Thyroid gland (tissue), 4 donors: ENCODE data around the gene PPP1R36. TPM values are rescaled to one million over a fixed set of nuclear protein-coding genes. Genes with fewer than 3 reads are reported as not detected.
A peak's percentile ranks its signal among the peaks of the same experiment; 100 is the strongest.

Experiments used
- DNase-seq, 2 donors: peaks; one replicate each; pipeline ENCODE4 v3.0.0-alpha.2; 2019
- H3K27ac ChIP-seq, 3 donors: fragments of 200-600 bp; sonication (generic); 1 replicate in 2 of 3; 2 replicates in 1 of 3; pipeline ENCODE4 v1.5.1; 2016 to 2019; ENCODE audit warnings: mild to moderate bottlenecking in 1 of 3, moderate library complexity in 1 of 3
- H3K27me3 ChIP-seq: fragments of 200-600 bp; sonication (generic); one replicate; pipeline ENCODE4 v1.5.1; 2019
- H3K36me3 ChIP-seq, 2 donors: fragments of 200-600 bp; sonication (generic); one replicate each; pipeline ENCODE4 v1.5.1; 2016 to 2019
- H3K4me1 ChIP-seq, 2 donors: fragments of 200-600 bp; sonication (generic); one replicate each; pipeline ENCODE4 v1.5.1; 2017 to 2019
- H3K4me3 ChIP-seq, 3 donors: fragments of 200-600 bp; sonication (generic); replicated peaks in 1 of 3; 1 replicate in 2 of 3; 2 replicates in 1 of 3; pipeline ENCODE4 v1.5.1; 2016; ENCODE audit warnings: mild to moderate bottlenecking in 1 of 3
- H3K9me3 ChIP-seq: fragments of 200-600 bp; sonication (generic); one replicate; pipeline ENCODE4 v1.5.1; 2017
- POLR2A ChIP-seq, 2 donors: fragments of 450-650 bp; IDR thresholded peaks; one replicate each; pipeline ENCODE4 v1.6.1; 2017; ENCODE audit warnings: antibody characterized with exemption in 2 of 2, mild to moderate bottlenecking in 2 of 2, moderate library complexity in 1 of 2
- WGBS, 2 donors: methylation state at CpG; one replicate each; pipeline ENCODE4 v1.1.5; 2017; 5-methylcytosine and 5-hydroxymethylcytosine counted together
- intact Hi-C: fragments of 100-400 bp; cut with DNase I; formaldehyde crosslinking; loops from one replicate; pipeline ENCODE4 v1.15.1; 2023
- total RNA-seq, 4 donors: library from RNA; depleted of rRNA; stranded (reverse); fragments of >200 nt; gene quantifications; one replicate each; pipeline ENCODE4 v1.2.3, GENCODE V29; 2016
- TF ChIP-seq, protein P1 (sequence below), 6 experiments: fragments of 200-600 bp in 3 of 6; fragments of 450-650 bp in 3 of 6; sonication (generic) in 3 of 6; IDR thresholded peaks; one replicate each; pipeline ENCODE4 v1.5.1; 2016 to 2019; ENCODE audit warnings: antibody characterized with exemption in 6 of 6, mild to moderate bottlenecking in 2 of 6, inconsistent platforms in 1 of 6, moderate library complexity in 1 of 6

Gene PPP1R36
- total RNA-seq, 4 donors from 2014 or later: 0.54 to 0.67 (median 0.63) TPM; not detected in 1

DNA sequence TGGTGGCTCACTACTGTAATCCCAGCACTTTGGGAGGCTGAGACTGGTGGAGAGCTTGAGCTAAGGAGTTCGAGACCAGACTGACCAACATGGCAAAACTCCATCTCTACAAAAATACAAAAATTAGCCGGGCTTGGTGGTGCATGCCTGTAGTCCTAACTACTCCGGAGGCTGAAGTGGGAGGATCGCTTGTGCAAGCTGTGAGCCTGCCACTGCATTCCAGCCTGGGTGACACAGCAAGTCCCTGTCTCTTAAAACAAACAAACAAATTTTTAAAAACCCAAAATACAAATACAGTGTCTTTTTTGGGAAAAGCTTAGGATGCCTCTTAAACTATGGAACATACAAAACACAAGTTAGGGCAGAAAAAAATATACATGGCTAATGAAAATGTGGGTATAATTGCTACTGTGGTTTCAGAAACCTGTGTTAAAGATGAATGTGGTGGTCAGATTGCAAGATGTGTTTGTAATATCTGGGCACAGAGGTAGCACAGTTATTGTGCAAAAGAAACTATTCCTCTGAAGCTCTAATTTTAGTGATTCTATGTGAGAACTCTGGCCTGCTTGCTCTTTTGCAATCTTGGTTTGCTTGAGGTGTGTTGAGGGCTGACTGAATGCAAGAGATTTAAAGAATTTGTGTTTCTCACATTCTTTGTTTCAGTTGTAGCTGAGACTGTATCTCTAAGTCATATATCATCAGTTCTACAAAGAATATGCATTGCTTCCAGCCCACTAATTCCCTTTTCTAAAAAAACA lies 13.1 kb upstream of the PPP1R36 start:
- no peak overlapping the region for H3K4me3 ChIP-seq
- WGBS, 2 donors: 85 to 89% methylated on average over 4 of the region's 4 CpGs
- no peaks in the 10 kb centered on the region for H3K27me3 ChIP-seq
- no peaks in the 10 kb centered on the region for H3K36me3 ChIP-seq
- intact Hi-C loops: no loop called here
- no peaks in the 10 kb centered on the region for H3K9me3 ChIP-seq
- peaks cover 6 to 9% of the 10 kb centered on the region in 2 donors for H3K4me1 ChIP-seq
- no peak for TF ChIP-seq POLR2A (IDR thresholded peaks at IDR 0.05)
- TF ChIP-seq, protein P1, sequence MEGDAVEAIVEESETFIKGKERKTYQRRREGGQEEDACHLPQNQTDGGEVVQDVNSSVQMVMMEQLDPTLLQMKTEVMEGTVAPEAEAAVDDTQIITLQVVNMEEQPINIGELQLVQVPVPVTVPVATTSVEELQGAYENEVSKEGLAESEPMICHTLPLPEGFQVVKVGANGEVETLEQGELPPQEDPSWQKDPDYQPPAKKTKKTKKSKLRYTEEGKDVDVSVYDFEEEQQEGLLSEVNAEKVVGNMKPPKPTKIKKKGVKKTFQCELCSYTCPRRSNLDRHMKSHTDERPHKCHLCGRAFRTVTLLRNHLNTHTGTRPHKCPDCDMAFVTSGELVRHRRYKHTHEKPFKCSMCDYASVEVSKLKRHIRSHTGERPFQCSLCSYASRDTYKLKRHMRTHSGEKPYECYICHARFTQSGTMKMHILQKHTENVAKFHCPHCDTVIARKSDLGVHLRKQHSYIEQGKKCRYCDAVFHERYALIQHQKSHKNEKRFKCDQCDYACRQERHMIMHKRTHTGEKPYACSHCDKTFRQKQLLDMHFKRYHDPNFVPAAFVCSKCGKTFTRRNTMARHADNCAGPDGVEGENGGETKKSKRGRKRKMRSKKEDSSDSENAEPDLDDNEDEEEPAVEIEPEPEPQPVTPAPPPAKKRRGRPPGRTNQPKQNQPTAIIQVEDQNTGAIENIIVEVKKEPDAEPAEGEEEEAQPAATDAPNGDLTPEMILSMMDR (IDR thresholded peaks at IDR 0.05): no peak
- H3K27ac ChIP-seq: no peak overlapping the region
- DNase-seq: no peak

DNA sequence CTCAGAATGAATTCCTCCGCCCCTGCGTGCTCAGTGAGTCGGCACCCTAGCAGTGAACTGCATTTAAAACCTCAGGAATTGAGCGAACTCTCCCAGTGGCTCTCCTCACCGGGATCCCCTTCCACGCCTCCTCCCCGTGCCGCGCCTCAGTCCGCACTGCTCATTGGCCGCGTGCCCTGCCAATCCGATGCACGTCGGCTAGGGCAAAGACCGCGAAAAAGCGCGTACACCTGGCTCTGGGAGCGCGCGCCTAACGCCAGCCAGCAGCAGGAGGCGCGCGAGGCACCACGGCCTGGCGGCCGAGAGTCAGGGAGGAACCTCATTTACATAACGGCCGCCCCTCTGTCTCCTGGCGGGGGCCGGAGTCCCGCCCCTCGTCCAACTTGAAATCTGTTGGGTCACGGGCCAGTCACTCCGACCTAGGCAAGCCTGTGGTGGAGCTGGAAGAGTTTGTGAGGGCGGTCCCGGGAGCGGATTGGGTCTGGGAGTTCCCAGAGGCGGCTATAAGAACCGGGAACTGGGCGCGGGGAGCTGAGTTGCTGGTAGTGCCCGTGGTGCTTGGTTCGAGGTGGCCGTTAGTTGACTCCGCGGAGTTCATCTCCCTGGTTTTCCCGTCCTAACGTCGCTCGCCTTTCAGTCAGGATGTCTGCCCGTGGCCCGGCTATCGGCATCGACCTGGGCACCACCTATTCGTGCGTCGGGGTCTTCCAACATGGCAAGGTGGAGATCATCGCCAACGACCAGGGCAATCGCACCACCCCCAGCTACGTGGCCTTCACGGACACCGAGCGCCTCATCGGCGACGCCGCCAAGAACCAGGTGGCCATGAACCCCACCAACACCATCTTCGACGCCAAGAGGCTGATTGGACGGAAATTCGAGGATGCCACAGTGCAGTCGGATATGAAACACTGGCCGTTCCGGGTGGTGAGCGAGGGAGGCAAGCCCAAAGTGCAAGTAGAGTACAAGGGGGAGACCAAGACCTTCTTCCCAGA lies 9.3 kb upstream of the PPP1R36 start, which contains the start of gene HSPA2:
Gene HSPA2, plus strand, starts transcription at position 534 of the 995 bp plus-strand sequence. Its CDS starts 109 bp downstream, at position 643.
- H3K36me3 ChIP-seq: no peaks in the 10 kb centered on the region
- H3K27me3 ChIP-seq: no peaks in the 10 kb centered on the region
- 13 to 19% methylated on average over 30 to 52 of the region's 79 CpGs for WGBS, 2 donors
- peak; percentile 99 to 100 for DNase-seq
- H3K4me1 ChIP-seq: peaks cover 6 to 13% of the 10 kb centered on the region in 2 donors
- intact Hi-C loops: no loop called here
- no peaks in the 10 kb centered on the region for H3K9me3 ChIP-seq
- peak within 1 kb of the TSS; percentile 56 to 90 (median 79) for H3K27ac ChIP-seq
- H3K4me3 ChIP-seq: peak within 1 kb of the TSS; percentile 25 to 63 (median 53)
- TF ChIP-seq POLR2A (IDR thresholded peaks at IDR 0.05): peak; percentile 79 to 97
- TF ChIP-seq, protein P1 (IDR thresholded peaks at IDR 0.05): peak; percentile 39 to 90 (median 76)

DNA sequence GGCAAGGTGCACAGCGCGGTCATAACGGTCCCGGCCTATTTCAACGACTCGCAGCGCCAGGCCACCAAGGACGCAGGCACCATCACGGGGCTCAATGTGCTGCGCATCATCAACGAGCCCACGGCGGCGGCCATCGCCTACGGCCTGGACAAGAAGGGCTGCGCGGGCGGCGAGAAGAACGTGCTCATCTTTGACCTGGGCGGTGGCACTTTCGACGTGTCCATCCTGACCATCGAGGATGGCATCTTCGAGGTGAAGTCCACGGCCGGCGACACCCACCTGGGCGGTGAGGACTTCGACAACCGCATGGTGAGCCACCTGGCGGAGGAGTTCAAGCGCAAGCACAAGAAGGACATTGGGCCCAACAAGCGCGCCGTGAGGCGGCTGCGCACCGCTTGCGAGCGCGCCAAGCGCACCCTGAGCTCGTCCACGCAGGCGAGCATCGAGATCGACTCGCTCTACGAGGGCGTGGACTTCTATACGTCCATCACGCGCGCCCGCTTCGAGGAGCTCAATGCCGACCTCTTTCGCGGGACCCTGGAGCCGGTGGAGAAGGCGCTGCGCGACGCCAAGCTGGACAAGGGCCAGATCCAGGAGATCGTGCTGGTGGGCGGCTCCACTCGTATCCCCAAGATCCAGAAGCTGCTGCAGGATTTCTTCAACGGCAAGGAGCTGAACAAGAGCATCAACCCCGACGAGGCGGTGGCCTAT lies 8.3 kb upstream of the PPP1R36 start:
- intact Hi-C loops: no loop called here
- Histone ChIP-seq H3K4me3 (peak overlapping the region in 1 of 3 donors; percentile 27), H3K27ac (no peak overlapping the region), H3K9me3 (no peaks in the 10 kb centered on the region), H3K36me3 (no peaks in the 10 kb centered on the region), H3K27me3 (no peaks in the 10 kb centered on the region), H3K4me1 (peaks cover 6 to 13% of the 10 kb centered on the region in 2 donors)
- DNase-seq: peak in 1 of 2 donors; percentile 14
- TF ChIP-seq, protein P1 (IDR thresholded peaks at IDR 0.05): no peak
- TF ChIP-seq POLR2A (IDR thresholded peaks at IDR 0.05): no peak
- 35 to 40% methylated on average over 2 to 20 of the region's 73 CpGs for WGBS, 2 donors

DNA sequence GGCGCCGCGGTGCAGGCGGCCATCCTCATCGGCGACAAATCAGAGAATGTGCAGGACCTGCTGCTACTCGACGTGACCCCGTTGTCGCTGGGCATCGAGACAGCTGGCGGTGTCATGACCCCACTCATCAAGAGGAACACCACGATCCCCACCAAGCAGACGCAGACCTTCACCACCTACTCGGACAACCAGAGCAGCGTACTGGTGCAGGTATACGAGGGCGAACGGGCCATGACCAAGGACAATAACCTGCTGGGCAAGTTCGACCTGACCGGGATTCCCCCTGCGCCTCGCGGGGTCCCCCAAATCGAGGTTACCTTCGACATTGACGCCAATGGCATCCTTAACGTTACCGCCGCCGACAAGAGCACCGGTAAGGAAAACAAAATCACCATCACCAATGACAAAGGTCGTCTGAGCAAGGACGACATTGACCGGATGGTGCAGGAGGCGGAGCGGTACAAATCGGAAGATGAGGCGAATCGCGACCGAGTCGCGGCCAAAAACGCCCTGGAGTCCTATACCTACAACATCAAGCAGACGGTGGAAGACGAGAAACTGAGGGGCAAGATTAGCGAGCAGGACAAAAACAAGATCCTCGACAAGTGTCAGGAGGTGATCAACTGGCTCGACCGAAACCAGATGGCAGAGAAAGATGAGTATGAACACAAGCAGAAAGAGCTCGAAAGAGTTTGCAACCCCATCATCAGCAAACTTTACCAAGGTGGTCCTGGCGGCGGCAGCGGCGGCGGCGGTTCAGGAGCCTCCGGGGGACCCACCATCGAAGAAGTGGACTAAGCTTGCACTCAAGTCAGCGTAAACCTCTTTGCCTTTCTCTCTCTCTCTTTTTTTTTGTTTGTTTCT lies 7.6 kb upstream of the PPP1R36 start:
- no peaks in the 10 kb centered on the region for H3K36me3 ChIP-seq
- DNase-seq: peak in 1 of 2 donors; percentile 25
- WGBS, 2 donors: 15 to 23% methylated on average over 41 to 57 of the region's 61 CpGs
- H3K27ac ChIP-seq: no peak overlapping the region
- H3K4me1 ChIP-seq: peaks cover 6 to 13% of the 10 kb centered on the region in 2 donors
- TF ChIP-seq, protein P1 (IDR thresholded peaks at IDR 0.05): no peak
- no peak for TF ChIP-seq POLR2A (IDR thresholded peaks at IDR 0.05)
- intact Hi-C loops: no loop called here
- H3K9me3 ChIP-seq: no peaks in the 10 kb centered on the region
- no peaks in the 10 kb centered on the region for H3K27me3 ChIP-seq
- H3K4me3 ChIP-seq: peak overlapping the region in 1 of 3 donors; percentile 2
